Measurements from ENCODE around the gene GALK1.
A peak's percentile ranks its signal among the peaks of the same experiment; 100 is the strongest.
"Not testable (repeated sequence)": the region's sequence is repeated elsewhere in the genome, so short reads cannot be mapped to it uniquely, and the experiment has no call there.

GALK1 gene

GRCh38 chr17:75764711-75765421, at the start of gene GALK1:
Gene GALK1 (minus strand): TSS chr17:75765192. CDS start chr17:75765136, 56 bp downstream.
- peak; percentile 72 for DNase-seq

- no peak for DNase-seq
These were observed 49.0 kb upstream of the GALK1 start for GRCh38 chr17:75814021-75814395.

GRCh38 chr17:75813081-75814020, 48.4 kb upstream of the GALK1 start:
- no peak for DNase-seq

GRCh38 chr17:75812096-75813013, 47.4 kb upstream of the GALK1 start:
- DNase-seq = no peak

GRCh38 chr17:75811174-75811573, 46.2 kb upstream of the GALK1 start:
- DNase-seq = no peak

- DNase-seq = not testable (repeated sequence)
These were observed 45.8 kb upstream of the GALK1 start for GRCh38 chr17:75810756-75811155.

GRCh38 chr17:75810216-75810615, 45.2 kb upstream of the GALK1 start:
- no peak for DNase-seq

GRCh38 chr17:75809631-75810111, 44.7 kb upstream of the GALK1 start:
- no peak for DNase-seq

GRCh38 chr17:75808905-75809621, 44.1 kb upstream of the GALK1 start:
- peak; percentile 92 for DNase-seq

- DNase-seq = no peak
These were observed 43.5 kb upstream of the GALK1 start for GRCh38 chr17:75808549-75808904.

- DNase-seq = no peak
These were observed 42.9 kb upstream of the GALK1 start for GRCh38 chr17:75807861-75808260.

- no peak for DNase-seq
These were observed 42.0 kb upstream of the GALK1 start for GRCh38 chr17:75806822-75807500.

- no peak for DNase-seq
These were observed 38.9 kb upstream of the GALK1 start for GRCh38 chr17:75803883-75804282.

GRCh38 chr17:75799402-75799801, 34.4 kb upstream of the GALK1 start:
- no peak for DNase-seq

- no peak for DNase-seq
These were observed 31.0 kb upstream of the GALK1 start for GRCh38 chr17:75795820-75796607.

- DNase-seq = no peak
These were observed 28.5 kb upstream of the GALK1 start for GRCh38 chr17:75793460-75793859.

- no peak for DNase-seq
These were observed 26.3 kb upstream of the GALK1 start for GRCh38 chr17:75791254-75791653.

- DNase-seq = peak; percentile 93
These were observed 20.3 kb upstream of the GALK1 start for GRCh38 chr17:75785016-75785890.

GRCh38 chr17:75784473-75785015, 19.6 kb upstream of the GALK1 start, which contains the start of gene UNK:
Gene UNK (plus strand): TSS chr17:75784806. CDS start chr17:75784881, 75 bp downstream.
- DNase-seq = peak; percentile 100
